ENCODE data around the gene HACL1. TPM values are rescaled to one million over a fixed set of nuclear protein-coding genes. Genes with fewer than 3 reads are reported as not detected.

Gene HACL1
- polyA plus RNA-seq, 1 of the 3 experiments (the other 2 are of a cell fraction): 15.1 TPM

DNA sequence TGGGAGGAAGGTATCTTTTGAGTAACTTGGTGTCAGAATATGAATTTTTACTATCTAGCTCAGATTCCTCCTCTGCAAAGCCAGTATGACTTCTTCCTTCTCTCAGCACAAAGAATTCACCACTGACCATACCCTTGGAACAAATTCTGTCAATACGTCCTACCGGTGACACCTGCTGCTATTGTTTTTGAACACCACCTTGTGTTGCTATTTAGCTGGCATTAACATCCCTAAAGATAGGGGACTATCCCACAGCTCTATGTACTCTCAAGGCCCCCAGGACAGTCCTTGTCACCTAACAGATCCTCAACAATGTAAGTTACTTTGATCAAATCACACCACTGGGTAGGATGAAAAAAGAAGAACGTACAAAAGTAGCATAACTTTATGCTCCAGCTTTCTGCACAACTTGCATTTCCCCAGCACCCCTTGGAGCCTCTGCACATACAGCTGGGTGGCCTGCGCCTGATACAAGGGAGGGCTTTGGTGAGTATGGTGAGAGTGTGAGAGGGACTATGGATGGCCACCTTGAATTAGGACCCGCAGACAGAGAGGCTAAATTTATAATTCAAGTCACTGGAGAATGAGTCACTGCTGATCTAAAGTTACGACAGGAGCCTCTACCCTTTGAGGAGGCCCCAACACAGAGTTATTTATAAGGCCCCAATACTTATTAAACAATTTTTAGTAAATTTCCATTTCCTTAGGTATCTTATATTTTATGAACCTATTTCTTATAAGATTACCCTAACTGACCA lies 77.5 kb downstream of the HACL1 start:
- Histone ChIP-seq H3K27ac (ENCODE audit: low read depth in 2 of 2, low read length in 1 of 2) (no peak overlapping the region), H3K36me3 (replicated peaks in 1 of 2; ENCODE audit: control insufficient read depth in 1 of 2, insufficient read depth in 2 of 2, low read length in 1 of 2) (no peaks in the 10 kb centered on the region), H2AFZ (ENCODE audit: low read depth) (no peak overlapping the region), H3F3A (replicated peaks; ENCODE audit: insufficient read depth) (no peaks in the 10 kb centered on the region), H3K4me2 (no peak overlapping the region), H3K4me1 (ENCODE audit: control insufficient read depth in 1 of 2, insufficient read depth in 2 of 2, low read depth in 1 of 2, low read length in 1 of 2) (peaks cover 8 to 29% of the 10 kb centered on the region in 2 experiments; a peak in 3 of 4 replicates), H3K9ac (no peak overlapping the region), H3K4me3 (ENCODE audit: low read depth in 2 of 2, low read length in 1 of 2) (no peak overlapping the region), H3K79me2 (ENCODE audit: insufficient read depth) (no peaks in the 10 kb centered on the region), H3K9me2 (no peaks in the 10 kb centered on the region), H4K20me1 (ENCODE audit: insufficient read depth) (no peaks in the 10 kb centered on the region), H3K9me3 (no peaks in the 10 kb centered on the region), H3K27me3 (ENCODE audit: insufficient read depth) (no peaks in the 10 kb centered on the region)
- no peak for DNase-seq
- 84% methylated on average over 6 of the region's 6 CpGs for WGBS (ENCODE audit: low lambda C conversion rate)
- CTCF ChIA-PET: interaction anchor here (1.3 to 4.8 kb wide), 3 partner anchors 12 to 33 kb away, joined by 3 to 28 read pairs (median 9); no protein-coding TSS in a partner anchor
- TF ChIP-seq FOXJ3 (CRISPR knock-in tag; IDR thresholded peaks at IDR 0.05): no peak
- no peak for TF ChIP-seq GATA2 (CRISPR knock-in tag; IDR thresholded peaks at IDR 0.05)
- TF ChIP-seq YY1 (IDR thresholded peaks at IDR 0.05; ENCODE audit: low read depth): no peak
- TF ChIP-seq, protein P1, sequence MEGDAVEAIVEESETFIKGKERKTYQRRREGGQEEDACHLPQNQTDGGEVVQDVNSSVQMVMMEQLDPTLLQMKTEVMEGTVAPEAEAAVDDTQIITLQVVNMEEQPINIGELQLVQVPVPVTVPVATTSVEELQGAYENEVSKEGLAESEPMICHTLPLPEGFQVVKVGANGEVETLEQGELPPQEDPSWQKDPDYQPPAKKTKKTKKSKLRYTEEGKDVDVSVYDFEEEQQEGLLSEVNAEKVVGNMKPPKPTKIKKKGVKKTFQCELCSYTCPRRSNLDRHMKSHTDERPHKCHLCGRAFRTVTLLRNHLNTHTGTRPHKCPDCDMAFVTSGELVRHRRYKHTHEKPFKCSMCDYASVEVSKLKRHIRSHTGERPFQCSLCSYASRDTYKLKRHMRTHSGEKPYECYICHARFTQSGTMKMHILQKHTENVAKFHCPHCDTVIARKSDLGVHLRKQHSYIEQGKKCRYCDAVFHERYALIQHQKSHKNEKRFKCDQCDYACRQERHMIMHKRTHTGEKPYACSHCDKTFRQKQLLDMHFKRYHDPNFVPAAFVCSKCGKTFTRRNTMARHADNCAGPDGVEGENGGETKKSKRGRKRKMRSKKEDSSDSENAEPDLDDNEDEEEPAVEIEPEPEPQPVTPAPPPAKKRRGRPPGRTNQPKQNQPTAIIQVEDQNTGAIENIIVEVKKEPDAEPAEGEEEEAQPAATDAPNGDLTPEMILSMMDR (IDR thresholded peaks at IDR 0.05): no peak
- TF ChIP-seq JUND (IDR thresholded peaks at IDR 0.05): no peak
- TF ChIP-seq RFX5 (IDR thresholded peaks at IDR 0.05; ENCODE audit: low read length): no peak
- no peak for TF ChIP-seq GABPA (IDR thresholded peaks at IDR 0.05; ENCODE audit: low read depth)
- no peak for TF ChIP-seq NRF1 (IDR thresholded peaks at IDR 0.05; ENCODE audit: low read depth, low read length)
- TF ChIP-seq MAX (IDR thresholded peaks at IDR 0.05; ENCODE audit: low read depth): no peak
- TF ChIP-seq TAF1 (IDR thresholded peaks at IDR 0.05; ENCODE audit: borderline replicate concordance, low read depth, low read length): no peak
- TF ChIP-seq SIN3A (IDR thresholded peaks at IDR 0.05; ENCODE audit: borderline replicate concordance, low read depth, low read length): no peak
- POLR2A ChIA-PET: no interaction called here

DNA sequence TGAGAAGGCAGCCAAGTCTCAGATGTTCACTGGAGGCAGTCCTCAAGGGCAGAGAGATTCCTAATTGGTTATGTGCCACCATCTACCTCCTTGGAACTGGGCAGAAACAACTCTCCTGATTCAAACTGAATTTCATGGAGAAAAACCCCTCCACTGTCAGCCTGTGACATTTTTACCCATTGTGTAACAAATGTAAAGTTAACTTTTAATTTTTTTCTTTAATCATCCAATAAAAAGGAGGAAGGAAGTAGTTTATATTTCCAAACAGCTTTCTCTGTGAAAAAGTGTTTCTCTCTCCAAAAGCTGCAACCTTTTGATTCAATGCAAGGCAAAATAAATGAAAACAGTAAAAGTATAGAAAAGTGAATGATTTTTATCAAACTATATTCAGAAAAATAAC lies 79.4 kb downstream of the HACL1 start:
- no peaks in the 10 kb centered on the region for H3K27me3 ChIP-seq (ENCODE audit: insufficient read depth)
- no peaks in the 10 kb centered on the region for H3F3A ChIP-seq (replicated peaks; ENCODE audit: insufficient read depth)
- no peaks in the 10 kb centered on the region for H3K36me3 ChIP-seq (replicated peaks in 1 of 2; ENCODE audit: control insufficient read depth in 1 of 2, insufficient read depth in 2 of 2, low read length in 1 of 2)
- ChIA-PET CTCF (interaction anchor here (0.7 to 4.8 kb wide), 3 partner anchors 35 to 414 kb away, joined by 4 to 28 read pairs (median 5); no protein-coding TSS in a partner anchor), POLR2A (no interaction called here)
- no peak overlapping the region for H3K4me3 ChIP-seq (ENCODE audit: low read depth in 2 of 2, low read length in 1 of 2)
- no peaks in the 10 kb centered on the region for H3K79me2 ChIP-seq (ENCODE audit: insufficient read depth)
- DNase-seq: no peak
- H2AFZ ChIP-seq (ENCODE audit: low read depth): 0 out of 2 replicates have a peak overlapping the region, but pooled peaks have one; percentile 39
- H4K20me1 ChIP-seq (ENCODE audit: insufficient read depth): no peaks in the 10 kb centered on the region
- peaks cover 8 to 19% of the 10 kb centered on the region in 2 experiments; a peak in 3 of 4 replicates for H3K4me1 ChIP-seq (ENCODE audit: control insufficient read depth in 1 of 2, insufficient read depth in 2 of 2, low read depth in 1 of 2, low read length in 1 of 2)
- no peak overlapping the region; a peak in 1 of 4 replicates for H3K27ac ChIP-seq (ENCODE audit: low read depth in 2 of 2, low read length in 1 of 2)
- H3K9me3 ChIP-seq: no peaks in the 10 kb centered on the region
- H3K9me2 ChIP-seq: no peaks in the 10 kb centered on the region
- no peak overlapping the region for H3K4me2 ChIP-seq
- no peak overlapping the region for H3K9ac ChIP-seq
- TF ChIP-seq RCOR1 (IDR thresholded peaks at IDR 0.05; ENCODE audit: low read length): no peak
- TF ChIP-seq, protein P2, sequence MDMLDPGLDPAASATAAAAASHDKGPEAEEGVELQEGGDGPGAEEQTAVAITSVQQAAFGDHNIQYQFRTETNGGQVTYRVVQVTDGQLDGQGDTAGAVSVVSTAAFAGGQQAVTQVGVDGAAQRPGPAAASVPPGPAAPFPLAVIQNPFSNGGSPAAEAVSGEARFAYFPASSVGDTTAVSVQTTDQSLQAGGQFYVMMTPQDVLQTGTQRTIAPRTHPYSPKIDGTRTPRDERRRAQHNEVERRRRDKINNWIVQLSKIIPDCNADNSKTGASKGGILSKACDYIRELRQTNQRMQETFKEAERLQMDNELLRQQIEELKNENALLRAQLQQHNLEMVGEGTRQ (IDR thresholded peaks at IDR 0.05; ENCODE audit: borderline replicate concordance, low read depth, low read length): no peak
- TF ChIP-seq JUND (IDR thresholded peaks at IDR 0.05): no peak
- no peak for TF ChIP-seq PBX3 (IDR thresholded peaks at IDR 0.05)
- no peak for TF ChIP-seq ELF1 (IDR thresholded peaks at IDR 0.05)
- no peak for TF ChIP-seq MAX (IDR thresholded peaks at IDR 0.05; ENCODE audit: low read depth)
- no peak for TF ChIP-seq SIN3A (IDR thresholded peaks at IDR 0.05; ENCODE audit: borderline replicate concordance, low read depth, low read length)
- TF ChIP-seq FOXJ3 (CRISPR knock-in tag; IDR thresholded peaks at IDR 0.05): no peak
- TF ChIP-seq, protein P1 (IDR thresholded peaks at IDR 0.05): no peak
- no peak for TF ChIP-seq MEF2A (IDR thresholded peaks at IDR 0.05; ENCODE audit: borderline replicate concordance, low read depth)
- no peak for TF ChIP-seq RFX5 (IDR thresholded peaks at IDR 0.05; ENCODE audit: low read length)
- TF ChIP-seq NFIC (IDR thresholded peaks at IDR 0.05; ENCODE audit: borderline replicate concordance): no peak
- no peak for TF ChIP-seq GATA2 (CRISPR knock-in tag; IDR thresholded peaks at IDR 0.05)
- TF ChIP-seq, protein P3, sequence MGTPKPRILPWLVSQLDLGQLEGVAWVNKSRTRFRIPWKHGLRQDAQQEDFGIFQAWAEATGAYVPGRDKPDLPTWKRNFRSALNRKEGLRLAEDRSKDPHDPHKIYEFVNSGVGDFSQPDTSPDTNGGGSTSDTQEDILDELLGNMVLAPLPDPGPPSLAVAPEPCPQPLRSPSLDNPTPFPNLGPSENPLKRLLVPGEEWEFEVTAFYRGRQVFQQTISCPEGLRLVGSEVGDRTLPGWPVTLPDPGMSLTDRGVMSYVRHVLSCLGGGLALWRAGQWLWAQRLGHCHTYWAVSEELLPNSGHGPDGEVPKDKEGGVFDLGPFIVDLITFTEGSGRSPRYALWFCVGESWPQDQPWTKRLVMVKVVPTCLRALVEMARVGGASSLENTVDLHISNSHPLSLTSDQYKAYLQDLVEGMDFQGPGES (IDR thresholded peaks at IDR 0.05; ENCODE audit: low read depth, low read length): no peak
